ENCODE data around the gene SFXN2.
A peak's percentile ranks its signal among the peaks of the same experiment; 100 is the strongest.

SFXN2 gene

GRCh38 chr10:102777711-102778453, 63.4 kb downstream of the SFXN2 start:
- no peak for DNase-seq (ENCODE audit: low read depth)
- no peak for TF ChIP-seq CTCF (IDR thresholded peaks at IDR 0.05; ENCODE audit: low read length, missing control alignments)
- peak overlapping the region; percentile 91 for H3K4me3 ChIP-seq (replicated peaks; ENCODE audit: low read depth, low read length)

GRCh38 chr10:102778781-102779180, 64.3 kb downstream of the SFXN2 start:
- DNase-seq (ENCODE audit: low read depth), result no peak
- peak overlapping the region; percentile 91 for H3K4me3 ChIP-seq (replicated peaks; ENCODE audit: low read depth, low read length)
- no peak for TF ChIP-seq CTCF (IDR thresholded peaks at IDR 0.05; ENCODE audit: low read length, missing control alignments)

GRCh38 chr10:102779680-102780526, 65.5 kb downstream of the SFXN2 start:
- H3K4me3 ChIP-seq (replicated peaks; ENCODE audit: low read depth, low read length), result peak overlapping the region; percentile 30
- no peak for TF ChIP-seq CTCF (IDR thresholded peaks at IDR 0.05; ENCODE audit: low read length, missing control alignments)
- DNase-seq (ENCODE audit: low read depth), result peak; percentile 77

GRCh38 chr10:102780527-102780808, 66.0 kb downstream of the SFXN2 start:
- TF ChIP-seq CTCF (IDR thresholded peaks at IDR 0.05; ENCODE audit: low read length, missing control alignments), result no peak
- H3K4me3 ChIP-seq (replicated peaks; ENCODE audit: low read depth, low read length), result no peak overlapping the region
- DNase-seq (ENCODE audit: low read depth), result no peak

- no peak overlapping the region for H3K4me3 ChIP-seq (replicated peaks; ENCODE audit: low read depth, low read length)
- DNase-seq (ENCODE audit: low read depth), result peak; percentile 58
- TF ChIP-seq CTCF (IDR thresholded peaks at IDR 0.05; ENCODE audit: low read length, missing control alignments), result no peak
Observed at GRCh38 chr10:102781090-102781920, 66.9 kb downstream of the SFXN2 start.

- TF ChIP-seq CTCF (IDR thresholded peaks at IDR 0.05; ENCODE audit: low read length, missing control alignments), result no peak
- peak overlapping the region; percentile 27 for H3K4me3 ChIP-seq (replicated peaks; ENCODE audit: low read depth, low read length)
- DNase-seq (ENCODE audit: low read depth), result peak; percentile 87
Observed at GRCh38 chr10:102781921-102782557, 67.6 kb downstream of the SFXN2 start.
